GM12873 (cell line): ENCODE results near the gene GGTLC2.

ENCODE experiments used
- TF ChIP-seq, protein P1 (sequence below): IDR thresholded peaks from 2 replicates; pipeline ENCODE4 v1.5.1; 2012; ENCODE audit warnings: low read depth, mild to moderate bottlenecking, moderate library complexity, low read length, control low read depth; ENCODE audit not compliant: insufficient read depth; ENCODE audit errors: missing control alignments

The GGTLC2 gene

DNA sequence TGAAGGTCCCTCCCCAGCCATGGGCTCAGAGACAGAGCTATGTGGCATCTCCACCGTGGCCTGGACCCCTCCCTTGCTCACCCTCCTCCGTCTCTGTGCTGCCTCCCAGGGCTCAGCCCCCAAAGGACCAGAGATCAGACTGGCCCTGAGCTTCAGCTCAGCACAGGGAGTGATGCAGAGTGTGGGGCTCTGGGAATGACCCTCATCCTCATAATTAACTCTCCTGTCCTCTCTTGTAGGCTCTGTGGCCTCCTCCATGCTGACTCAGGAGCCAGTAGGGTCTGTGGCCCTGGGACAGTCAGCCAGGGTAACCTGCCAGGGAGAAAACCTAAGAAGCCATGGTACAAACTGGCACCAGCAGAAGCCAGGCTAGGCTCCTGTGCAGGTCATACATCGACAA lies 28.7 kb downstream of the GGTLC2 start:
- TF ChIP-seq, protein P1, sequence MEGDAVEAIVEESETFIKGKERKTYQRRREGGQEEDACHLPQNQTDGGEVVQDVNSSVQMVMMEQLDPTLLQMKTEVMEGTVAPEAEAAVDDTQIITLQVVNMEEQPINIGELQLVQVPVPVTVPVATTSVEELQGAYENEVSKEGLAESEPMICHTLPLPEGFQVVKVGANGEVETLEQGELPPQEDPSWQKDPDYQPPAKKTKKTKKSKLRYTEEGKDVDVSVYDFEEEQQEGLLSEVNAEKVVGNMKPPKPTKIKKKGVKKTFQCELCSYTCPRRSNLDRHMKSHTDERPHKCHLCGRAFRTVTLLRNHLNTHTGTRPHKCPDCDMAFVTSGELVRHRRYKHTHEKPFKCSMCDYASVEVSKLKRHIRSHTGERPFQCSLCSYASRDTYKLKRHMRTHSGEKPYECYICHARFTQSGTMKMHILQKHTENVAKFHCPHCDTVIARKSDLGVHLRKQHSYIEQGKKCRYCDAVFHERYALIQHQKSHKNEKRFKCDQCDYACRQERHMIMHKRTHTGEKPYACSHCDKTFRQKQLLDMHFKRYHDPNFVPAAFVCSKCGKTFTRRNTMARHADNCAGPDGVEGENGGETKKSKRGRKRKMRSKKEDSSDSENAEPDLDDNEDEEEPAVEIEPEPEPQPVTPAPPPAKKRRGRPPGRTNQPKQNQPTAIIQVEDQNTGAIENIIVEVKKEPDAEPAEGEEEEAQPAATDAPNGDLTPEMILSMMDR, result no peak

DNA sequence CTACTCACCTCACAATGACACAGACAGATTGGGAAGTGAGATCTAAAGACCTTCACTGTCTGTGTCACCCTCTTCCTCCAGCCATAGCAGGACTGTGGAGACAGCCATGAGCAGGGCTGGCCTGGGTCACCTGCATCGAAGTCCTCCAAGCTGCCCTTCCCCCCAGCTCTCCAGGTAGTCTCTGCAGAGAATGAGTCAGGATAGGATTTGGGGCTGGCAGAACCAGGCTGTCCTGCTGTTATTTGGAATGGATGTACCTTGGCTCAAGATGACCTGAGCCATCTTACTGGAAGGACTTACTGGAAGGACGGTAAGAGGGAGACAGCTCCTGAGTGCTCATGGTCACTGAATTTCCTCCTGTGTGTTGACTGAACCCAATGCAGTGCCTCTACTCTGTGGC lies 29.2 kb downstream of the GGTLC2 start:
- TF ChIP-seq, protein P1, result no peak

DNA sequence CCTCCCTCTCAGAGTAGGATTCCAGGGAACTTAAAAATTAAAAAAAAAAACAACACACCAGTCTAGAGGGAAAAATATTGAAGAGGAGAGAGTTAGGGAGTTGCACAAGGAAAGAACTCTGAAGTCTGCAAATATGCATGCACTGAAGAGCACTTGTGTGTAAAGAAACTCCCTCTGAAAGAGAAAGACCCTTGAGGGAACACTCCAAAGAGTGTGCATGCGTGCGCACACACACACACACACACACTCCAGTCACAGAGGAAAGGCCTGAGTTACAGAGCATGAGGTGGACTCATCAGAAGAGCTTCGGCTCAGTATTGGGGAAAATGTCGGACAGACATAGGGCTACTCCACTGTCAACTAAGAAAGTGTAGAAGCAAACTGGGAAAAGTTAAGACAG lies 30.1 kb downstream of the GGTLC2 start:
- TF ChIP-seq, protein P1, result no peak

DNA sequence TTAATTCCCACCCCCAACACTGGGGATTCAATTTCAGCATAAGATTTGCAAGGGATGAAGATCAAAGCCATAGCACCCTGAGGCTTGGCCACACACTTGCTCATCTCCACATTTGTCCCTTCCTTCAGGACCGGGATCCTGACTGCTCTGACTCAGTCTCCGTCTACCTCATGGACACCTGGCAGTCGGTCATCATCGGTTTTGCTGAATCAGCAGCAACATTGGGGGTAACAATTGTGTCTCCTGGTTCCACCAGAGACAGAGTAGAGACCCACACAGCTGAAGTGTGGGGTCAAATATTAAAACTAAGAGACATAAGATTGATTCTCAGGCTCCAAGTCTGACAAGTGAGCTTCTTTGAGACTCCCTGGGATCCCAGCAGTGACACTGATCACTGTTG lies 34.6 kb downstream of the GGTLC2 start:
- TF ChIP-seq, protein P1, result no peak

DNA sequence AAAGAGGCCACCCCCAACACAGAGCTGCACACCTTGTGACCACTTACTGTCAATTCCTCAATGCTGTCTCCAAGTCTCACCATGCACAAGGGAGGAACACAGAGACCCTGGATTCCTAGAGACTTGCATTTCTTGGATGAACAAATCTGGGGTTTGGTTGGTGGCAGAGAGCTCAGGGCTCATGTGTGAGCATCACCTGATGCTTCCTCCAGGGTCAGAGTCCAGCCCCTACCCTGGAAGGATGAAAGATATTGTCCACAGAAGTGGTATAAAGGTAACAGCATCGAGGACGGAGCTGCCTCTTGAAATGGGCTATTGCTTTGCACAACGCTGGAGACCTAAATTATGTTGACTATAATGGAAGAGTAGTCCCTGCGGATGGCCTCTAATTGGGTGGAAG lies 36.0 kb downstream of the GGTLC2 start:
- TF ChIP-seq, protein P1, result no peak

DNA sequence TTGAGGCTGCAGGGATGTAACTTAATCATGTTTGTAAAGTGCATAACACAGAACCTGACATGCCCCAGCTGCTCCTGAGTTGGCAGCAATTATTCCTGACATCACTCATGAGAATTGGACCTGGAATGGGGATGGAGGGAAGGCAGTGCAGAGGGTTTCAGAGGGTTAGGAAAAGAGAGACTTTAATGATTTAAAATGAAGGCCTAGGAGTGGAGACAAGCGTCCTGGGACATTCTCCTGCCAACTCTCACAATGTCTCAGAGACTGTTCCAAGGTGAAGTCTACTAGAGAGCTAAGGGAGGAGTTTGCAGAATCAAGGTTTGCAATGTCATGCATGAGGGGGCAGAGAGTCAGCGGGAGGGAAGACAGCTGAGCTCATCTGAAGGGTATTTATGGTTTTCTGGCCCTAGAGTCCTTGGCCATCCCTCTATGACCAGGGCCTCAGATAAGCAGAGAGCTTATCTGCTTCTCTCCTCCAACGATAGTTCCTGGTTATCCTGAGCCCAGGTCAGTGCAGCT lies 36.9 kb downstream of the GGTLC2 start:
- TF ChIP-seq, protein P1, result no peak

DNA sequence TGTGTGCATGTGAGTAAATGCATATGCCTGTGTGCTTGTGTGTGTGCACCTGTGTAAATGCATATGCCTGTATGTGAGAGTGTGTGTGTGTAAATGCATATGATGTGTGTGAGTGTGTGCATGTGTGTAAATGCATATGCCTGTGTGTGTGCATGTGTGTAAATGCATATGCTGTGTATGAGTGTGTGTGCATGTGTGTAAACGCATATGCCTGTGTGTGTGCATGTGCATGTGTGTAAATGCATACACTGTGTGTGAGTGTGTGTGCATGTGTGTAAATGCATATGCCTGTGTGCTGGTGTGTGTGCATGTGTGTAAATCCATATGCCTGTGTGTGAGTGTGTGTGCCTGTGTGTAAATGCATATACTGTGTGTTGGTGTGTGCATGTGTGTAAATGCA lies 37.8 kb downstream of the GGTLC2 start:
- TF ChIP-seq, protein P1, result no peak
